K562 (cell line): ENCODE data around the gene LATS1. TPM values are rescaled to one million over a fixed set of nuclear protein-coding genes. Genes with fewer than 3 reads are reported as not detected.
A peak's percentile ranks its signal among the peaks of the same experiment; 100 is the strongest.

Experiments
- BACH1 ChIP-seq: fragments of 200-800 bp; sonication (Bioruptor generic); IDR thresholded peaks from 2 replicates; pipeline ENCODE4 v1.6.1; 2016; ENCODE audit warnings: missing genetic modification characterization, missing compliant biosample characterization
- BMI1 ChIP-seq: fragments of 150-350 bp; IDR thresholded peaks from 2 replicates; pipeline ENCODE4 v1.6.1; 2014; ENCODE audit warnings: low read length
- CTBP1 ChIP-seq: fragments of 450-650 bp; IDR thresholded peaks from 2 replicates; pipeline ENCODE4 v1.6.1; 2016; ENCODE audit warnings: borderline replicate concordance
- CXXC5 ChIP-seq: fragments of 250-450 bp; sonication (Bioruptor Pico); IDR thresholded peaks from 2 replicates; pipeline ENCODE4 v1.8.0; 2022; ENCODE audit warnings: inconsistent platforms, mild to moderate bottlenecking, moderate library complexity
- DACH1 ChIP-seq: fragments of 450-650 bp; IDR thresholded peaks from 2 replicates; pipeline ENCODE4 v1.6.1; 2018; ENCODE audit not compliant: partially characterized antibody
- DEAF1 ChIP-seq: fragments of 450-650 bp; formaldehyde crosslinking; IDR thresholded peaks from 2 replicates; pipeline ENCODE4 v1.4.0; 2020; ENCODE audit warnings: mild to moderate bottlenecking, moderate library complexity
- FOXK2 ChIP-seq, 2 experiments: fragments of 450-650 bp; IDR thresholded peaks in 1 of 2; conservative IDR thresholded peaks in 1 of 2; 2 replicates each; pipeline ENCODE4 v1.6.1; 2016; ENCODE audit warnings: low read depth in 2 of 2, mild to moderate bottlenecking in 1 of 2
- KHSRP ChIP-seq: fragments of 450-650 bp; IDR thresholded peaks from 2 replicates; pipeline ENCODE4 v1.6.1; 2017
- L3MBTL2 ChIP-seq: fragments of 450-650 bp; IDR thresholded peaks from 2 replicates; pipeline ENCODE4 v1.6.1; 2016; ENCODE audit warnings: mild to moderate bottlenecking, moderate library complexity
- SPI1 ChIP-seq: IDR thresholded peaks from 2 replicates; pipeline ENCODE4 v1.6.1; 2011; ENCODE audit warnings: low read depth, low read length, control low read depth, borderline replicate concordance
- TEAD1 ChIP-seq, 2 experiments: fragments of 450-650 bp in 1 of 2; sonication (generic) in 1 of 2; formaldehyde crosslinking; IDR thresholded peaks; 2 replicates each; pipeline versions ENCODE4 v1.4.0 to v1.8.0; 2020 to 2022; ENCODE audit warnings: mild to moderate bottlenecking in 2 of 2, missing genetic modification reagents in 1 of 2
- YBX1 ChIP-seq: fragments of 450-650 bp; IDR thresholded peaks from 2 replicates; pipeline ENCODE4 v1.7.1; 2016; ENCODE audit warnings: mild to moderate bottlenecking
- ZNF24 ChIP-seq: fragments of 450-650 bp; IDR thresholded peaks from 2 replicates; pipeline ENCODE4 v1.6.1; 2016
- ZNF311 ChIP-seq: fragments of 250-450 bp; sonication (Bioruptor Pico); IDR thresholded peaks from 2 replicates; pipeline ENCODE4 v1.4.0; 2020; ENCODE audit warnings: mild to moderate bottlenecking, moderate library complexity
- polyA plus RNA-seq, 8 experiments: library from polyadenylated mRNA; depleted of rRNA in 4 of 8; stranded (reverse) in 5 of 8; unstranded in 3 of 8; fragments of >200 nt; fragmentation: Nextera tagmentation in 2 of 8; fragmentation: Illumina TruSeq in 1 of 8; extraction: Ambion mirVana in 2 of 8; extraction: Trizol in 1 of 8; gene quantifications; 2 replicates each; pipeline versions ENCODE4 v1.2.1 to v1.2.3, GENCODE V29; 2011 to 2014; ENCODE audit warnings: inconsistent platforms in 1 of 8, missing spikeins in 1 of 8
- total RNA-seq, 7 experiments: library from RNA; depleted of rRNA in 6 of 7; stranded (reverse); fragments of >200 nt in 6 of 7; fragmentation: Illumina TruSeq in 2 of 7; extraction: Trizol in 2 of 7; gene quantifications; 2 replicates each; pipeline versions ENCODE4 v1.2.1 to v1.2.3, GENCODE V29; 2011 to 2021; ENCODE audit warnings: low replicate concordance in 1 of 7
- TF ChIP-seq, protein P1 (sequence below): fragments of 250-450 bp; sonication (Bioruptor Pico); IDR thresholded peaks from 2 replicates; pipeline ENCODE4 v1.5.0; 2021
- TF ChIP-seq, protein P2 (sequence below): fragments of 200-800 bp; sonication (Bioruptor generic); IDR thresholded peaks from 2 replicates; pipeline ENCODE4 v1.6.1; 2016; ENCODE audit warnings: missing genetic modification characterization, missing compliant biosample characterization
- TF ChIP-seq, protein P3 (sequence below): fragments of 450-650 bp; formaldehyde crosslinking; IDR thresholded peaks from 2 replicates; pipeline ENCODE4 v1.4.0; 2020; ENCODE audit warnings: mild to moderate bottlenecking, moderate library complexity
- TF ChIP-seq, protein P4 (sequence below): fragments of 450-650 bp; IDR thresholded peaks from 2 replicates; pipeline ENCODE4 v1.6.1; 2018; ENCODE audit warnings: mild to moderate bottlenecking, low read depth; ENCODE audit not compliant: partially characterized antibody

The LATS1 gene
- total and polyA plus RNA-seq, 9 of the 15 experiments (the other 6 are each of a cell fraction or from before 2014, with no cell fraction given), result 5.0 to 36.3 (median 18.4) TPM

GRCh38 chr6:149717588-149718458 is at the start of gene LATS1 (continued):
- peak in 1 of 2 experiments; percentile 56; a peak in 3 of 4 replicates for TF ChIP-seq TEAD1 (CRISPR knock-in tag; IDR thresholded peaks at IDR 0.05)
- TF ChIP-seq, protein P1, sequence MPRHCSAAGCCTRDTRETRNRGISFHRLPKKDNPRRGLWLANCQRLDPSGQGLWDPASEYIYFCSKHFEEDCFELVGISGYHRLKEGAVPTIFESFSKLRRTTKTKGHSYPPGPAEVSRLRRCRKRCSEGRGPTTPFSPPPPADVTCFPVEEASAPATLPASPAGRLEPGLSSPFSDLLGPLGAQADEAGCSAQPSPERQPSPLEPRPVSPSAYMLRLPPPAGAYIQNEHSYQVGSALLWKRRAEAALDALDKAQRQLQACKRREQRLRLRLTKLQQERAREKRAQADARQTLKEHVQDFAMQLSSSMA (CRISPR knock-in tag), result peak; percentile 83; the same call in 1 of the 2 replicates
- TF ChIP-seq, protein P2, sequence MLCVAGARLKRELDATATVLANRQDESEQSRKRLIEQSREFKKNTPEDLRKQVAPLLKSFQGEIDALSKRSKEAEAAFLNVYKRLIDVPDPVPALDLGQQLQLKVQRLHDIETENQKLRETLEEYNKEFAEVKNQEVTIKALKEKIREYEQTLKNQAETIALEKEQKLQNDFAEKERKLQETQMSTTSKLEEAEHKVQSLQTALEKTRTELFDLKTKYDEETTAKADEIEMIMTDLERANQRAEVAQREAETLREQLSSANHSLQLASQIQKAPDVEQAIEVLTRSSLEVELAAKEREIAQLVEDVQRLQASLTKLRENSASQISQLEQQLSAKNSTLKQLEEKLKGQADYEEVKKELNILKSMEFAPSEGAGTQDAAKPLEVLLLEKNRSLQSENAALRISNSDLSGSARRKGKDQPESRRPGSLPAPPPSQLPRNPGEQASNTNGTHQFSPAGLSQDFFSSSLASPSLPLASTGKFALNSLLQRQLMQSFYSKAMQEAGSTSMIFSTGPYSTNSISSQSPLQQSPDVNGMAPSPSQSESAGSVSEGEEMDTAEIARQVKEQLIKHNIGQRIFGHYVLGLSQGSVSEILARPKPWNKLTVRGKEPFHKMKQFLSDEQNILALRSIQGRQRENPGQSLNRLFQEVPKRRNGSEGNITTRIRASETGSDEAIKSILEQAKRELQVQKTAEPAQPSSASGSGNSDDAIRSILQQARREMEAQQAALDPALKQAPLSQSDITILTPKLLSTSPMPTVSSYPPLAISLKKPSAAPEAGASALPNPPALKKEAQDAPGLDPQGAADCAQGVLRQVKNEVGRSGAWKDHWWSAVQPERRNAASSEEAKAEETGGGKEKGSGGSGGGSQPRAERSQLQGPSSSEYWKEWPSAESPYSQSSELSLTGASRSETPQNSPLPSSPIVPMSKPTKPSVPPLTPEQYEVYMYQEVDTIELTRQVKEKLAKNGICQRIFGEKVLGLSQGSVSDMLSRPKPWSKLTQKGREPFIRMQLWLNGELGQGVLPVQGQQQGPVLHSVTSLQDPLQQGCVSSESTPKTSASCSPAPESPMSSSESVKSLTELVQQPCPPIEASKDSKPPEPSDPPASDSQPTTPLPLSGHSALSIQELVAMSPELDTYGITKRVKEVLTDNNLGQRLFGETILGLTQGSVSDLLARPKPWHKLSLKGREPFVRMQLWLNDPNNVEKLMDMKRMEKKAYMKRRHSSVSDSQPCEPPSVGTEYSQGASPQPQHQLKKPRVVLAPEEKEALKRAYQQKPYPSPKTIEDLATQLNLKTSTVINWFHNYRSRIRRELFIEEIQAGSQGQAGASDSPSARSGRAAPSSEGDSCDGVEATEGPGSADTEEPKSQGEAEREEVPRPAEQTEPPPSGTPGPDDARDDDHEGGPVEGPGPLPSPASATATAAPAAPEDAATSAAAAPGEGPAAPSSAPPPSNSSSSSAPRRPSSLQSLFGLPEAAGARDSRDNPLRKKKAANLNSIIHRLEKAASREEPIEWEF, result no peak
- no peak; the same call in 1 of the 2 replicates for TF ChIP-seq BACH1 (tag)
- peak; percentile 72 for TF ChIP-seq CTBP1
- TF ChIP-seq CXXC5, result peak; percentile 93
- no peak for TF ChIP-seq YBX1
- TF ChIP-seq FOXK2 (conservative IDR thresholded peaks at IDR 0.05 in 1 of 2, IDR thresholded peaks at IDR 0.05 in 1 of 2; ENCODE audit: low read depth in 2 of 2), result no peak; a peak in 2 of 4 replicates
- no peak for TF ChIP-seq ZNF24
- TF ChIP-seq KHSRP, result peak; percentile 41; the same call in 1 of the 2 replicates
- no peak for TF ChIP-seq ZNF311 (CRISPR knock-in tag)
- TF ChIP-seq BMI1, result no peak
- TF ChIP-seq, protein P3, sequence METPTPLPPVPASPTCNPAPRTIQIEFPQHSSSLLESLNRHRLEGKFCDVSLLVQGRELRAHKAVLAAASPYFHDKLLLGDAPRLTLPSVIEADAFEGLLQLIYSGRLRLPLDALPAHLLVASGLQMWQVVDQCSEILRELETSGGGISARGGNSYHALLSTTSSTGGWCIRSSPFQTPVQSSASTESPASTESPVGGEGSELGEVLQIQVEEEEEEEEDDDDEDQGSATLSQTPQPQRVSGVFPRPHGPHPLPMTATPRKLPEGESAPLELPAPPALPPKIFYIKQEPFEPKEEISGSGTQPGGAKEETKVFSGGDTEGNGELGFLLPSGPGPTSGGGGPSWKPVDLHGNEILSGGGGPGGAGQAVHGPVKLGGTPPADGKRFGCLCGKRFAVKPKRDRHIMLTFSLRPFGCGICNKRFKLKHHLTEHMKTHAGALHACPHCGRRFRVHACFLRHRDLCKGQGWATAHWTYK (CRISPR knock-in tag), result peak; percentile 91
- TF ChIP-seq, protein P4, sequence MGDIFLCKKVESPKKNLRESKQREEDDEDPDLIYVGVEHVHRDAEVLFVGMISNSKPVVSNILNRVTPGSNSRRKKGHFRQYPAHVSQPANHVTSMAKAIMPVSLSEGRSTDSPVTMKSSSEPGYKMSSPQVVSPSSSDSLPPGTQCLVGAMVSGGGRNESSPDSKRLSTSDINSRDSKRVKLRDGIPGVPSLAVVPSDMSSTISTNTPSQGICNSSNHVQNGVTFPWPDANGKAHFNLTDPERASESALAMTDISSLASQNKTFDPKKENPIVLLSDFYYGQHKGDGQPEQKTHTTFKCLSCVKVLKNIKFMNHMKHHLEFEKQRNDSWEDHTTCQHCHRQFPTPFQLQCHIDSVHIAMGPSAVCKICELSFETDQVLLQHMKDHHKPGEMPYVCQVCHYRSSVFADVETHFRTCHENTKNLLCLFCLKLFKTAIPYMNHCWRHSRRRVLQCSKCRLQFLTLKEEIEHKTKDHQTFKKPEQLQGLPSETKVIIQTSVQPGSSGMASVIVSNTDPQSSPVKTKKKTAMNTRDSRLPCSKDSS, result no peak
- TF ChIP-seq L3MBTL2, result peak; percentile 89
- peak; percentile 36 for TF ChIP-seq DEAF1 (CRISPR knock-in tag)
- TF ChIP-seq DACH1, result peak; percentile 9
- TF ChIP-seq SPI1, result no peak
